A673 (cell line): ENCODE data around the gene WDR7.

ENCODE experiments used
- EZH2 ChIP-seq: fragments of 200-600 bp; sonication (generic); IDR thresholded peaks from 2 replicates; pipeline ENCODE4 v1.6.1; 2017; ENCODE audit warnings: borderline replicate concordance, low read depth, mild to moderate bottlenecking, mixed read lengths, antibody characterized with exemption, low read length; ENCODE audit not compliant: poor library complexity, severe bottlenecking
- TF ChIP-seq, protein P1 (sequence below): fragments of 300-800, 200-600 bp; sonication (generic); conservative IDR thresholded peaks from 2 replicates; pipeline ENCODE4 v1.5.1; 2017; ENCODE audit warnings: low read depth, mild to moderate bottlenecking, antibody characterized with exemption, low read length, moderate library complexity, mixed read lengths

GRCh38 chr18:56799756-56800155 is 148.6 kb downstream of the WDR7 start:
- TF ChIP-seq, protein P1, sequence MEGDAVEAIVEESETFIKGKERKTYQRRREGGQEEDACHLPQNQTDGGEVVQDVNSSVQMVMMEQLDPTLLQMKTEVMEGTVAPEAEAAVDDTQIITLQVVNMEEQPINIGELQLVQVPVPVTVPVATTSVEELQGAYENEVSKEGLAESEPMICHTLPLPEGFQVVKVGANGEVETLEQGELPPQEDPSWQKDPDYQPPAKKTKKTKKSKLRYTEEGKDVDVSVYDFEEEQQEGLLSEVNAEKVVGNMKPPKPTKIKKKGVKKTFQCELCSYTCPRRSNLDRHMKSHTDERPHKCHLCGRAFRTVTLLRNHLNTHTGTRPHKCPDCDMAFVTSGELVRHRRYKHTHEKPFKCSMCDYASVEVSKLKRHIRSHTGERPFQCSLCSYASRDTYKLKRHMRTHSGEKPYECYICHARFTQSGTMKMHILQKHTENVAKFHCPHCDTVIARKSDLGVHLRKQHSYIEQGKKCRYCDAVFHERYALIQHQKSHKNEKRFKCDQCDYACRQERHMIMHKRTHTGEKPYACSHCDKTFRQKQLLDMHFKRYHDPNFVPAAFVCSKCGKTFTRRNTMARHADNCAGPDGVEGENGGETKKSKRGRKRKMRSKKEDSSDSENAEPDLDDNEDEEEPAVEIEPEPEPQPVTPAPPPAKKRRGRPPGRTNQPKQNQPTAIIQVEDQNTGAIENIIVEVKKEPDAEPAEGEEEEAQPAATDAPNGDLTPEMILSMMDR: no peak
- TF ChIP-seq EZH2: no peak
